Measurements from ENCODE around the gene GPX2.
A peak's percentile ranks its signal among the peaks of the same experiment; 100 is the strongest.

Gene GPX2

GRCh38 chr14:64912261-64912660 is 30.3 kb downstream of the GPX2 start:
- no peak for DNase-seq

- DNase-seq: peak; percentile 28
Measured at GRCh38 chr14:64910847-64911495, 31.6 kb downstream of the GPX2 start.

GRCh38 chr14:64906022-64906421 is 36.5 kb downstream of the GPX2 start:
- DNase-seq: no peak

GRCh38 chr14:64899958-64900357 is 42.6 kb downstream of the GPX2 start:
- DNase-seq: no peak

- DNase-seq: peak; percentile 72
Measured at GRCh38 chr14:64891839-64892375, 50.6 kb downstream of the GPX2 start.

- no peak for DNase-seq
Measured at GRCh38 chr14:64891173-64891838, 51.2 kb downstream of the GPX2 start.

GRCh38 chr14:64889352-64889751 is 53.2 kb downstream of the GPX2 start:
- DNase-seq: no peak

Data from suppressor macrophage treated with lipopolysaccharide for 4 hours (primary cell).